HFFc6 (cell line): Measurements from ENCODE around the gene ITGA11. TPM values are rescaled to one million over a fixed set of nuclear protein-coding genes. Genes with fewer than 3 reads are reported as not detected.

Experiments
- DNase-seq: peaks from one replicate; pipeline ENCODE4 v3.0.0-alpha.2; 2018
- H3K27ac Mint-ChIP-seq: 2 replicates; pipeline ENCODE4 v1.8.0; 2020; ENCODE audit warnings: mild to moderate bottlenecking, mixed read lengths
- H3K27me3 Mint-ChIP-seq: 2 replicates; pipeline ENCODE4 v1.8.0; 2021; ENCODE audit warnings: mild to moderate bottlenecking, moderate library complexity, mixed read lengths; ENCODE audit not compliant: insufficient read depth
- H3K36me3 Mint-ChIP-seq: 2 replicates; pipeline ENCODE4 v1.8.0; 2021; ENCODE audit warnings: low read depth, mixed read lengths
- H3K4me1 Mint-ChIP-seq: 2 replicates; pipeline ENCODE4 v1.8.0; 2020; ENCODE audit warnings: low read depth, mixed read lengths
- H3K4me3 Mint-ChIP-seq: 2 replicates; pipeline ENCODE4 v1.8.0; 2020; ENCODE audit warnings: mild to moderate bottlenecking, moderate library complexity, mixed read lengths
- H3K9me3 Mint-ChIP-seq: 2 replicates; pipeline ENCODE4 v1.8.0; 2020; ENCODE audit warnings: mild to moderate bottlenecking, mixed read lengths
- total RNA-seq, 6 experiments: library from RNA; stranded (reverse); fragmentation: NEBNext Ultra II Directional; extraction: Animal tissue kit (Norgen Biotek cat#: 25700); gene quantifications; 2 replicates in 1 of 6; 3 replicates in 5 of 6; pipeline ENCODE4 v1.2.3, GENCODE V29; 2021
- TF ChIP-seq, protein P1 (sequence below): fragments of 200-600 bp; sonication (generic); IDR thresholded peaks from 2 replicates; pipeline ENCODE4 v1.5.0; 2021; ENCODE audit warnings: antibody characterized with exemption, mild to moderate bottlenecking

ITGA11 gene
- total RNA-seq, 6 experiments from 2014 or later: 1.2 to 2.1 (median 1.4) TPM

DNA sequence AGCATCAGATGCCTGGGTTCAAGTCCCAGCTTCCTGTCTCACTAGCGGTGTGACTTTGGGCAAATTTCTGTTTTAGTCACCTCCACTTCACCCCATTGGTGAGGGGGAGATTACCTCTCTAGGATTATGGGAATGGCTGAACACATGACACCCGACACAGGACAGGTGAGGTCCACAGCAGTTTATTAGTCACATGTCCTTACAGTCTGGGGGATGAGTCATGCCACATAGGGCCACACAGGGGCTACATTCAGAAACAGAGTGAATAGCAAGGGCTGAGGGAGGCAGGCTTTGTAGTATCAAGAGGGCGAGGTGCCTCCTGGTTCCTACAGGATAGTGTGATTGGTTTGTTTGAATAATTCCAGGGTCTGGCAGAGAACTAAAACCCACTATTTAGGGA, 15.2 kb upstream of the ITGA11 start:
- peaks cover 9% of the 10 kb centered on the region for H3K4me1 Mint-ChIP-seq
- DNase-seq: no peak
- no peak overlapping the region for H3K4me3 Mint-ChIP-seq
- peaks cover 53% of the 10 kb centered on the region for H3K27me3 Mint-ChIP-seq
- no peaks in the 10 kb centered on the region for H3K9me3 Mint-ChIP-seq
- TF ChIP-seq, protein P1, sequence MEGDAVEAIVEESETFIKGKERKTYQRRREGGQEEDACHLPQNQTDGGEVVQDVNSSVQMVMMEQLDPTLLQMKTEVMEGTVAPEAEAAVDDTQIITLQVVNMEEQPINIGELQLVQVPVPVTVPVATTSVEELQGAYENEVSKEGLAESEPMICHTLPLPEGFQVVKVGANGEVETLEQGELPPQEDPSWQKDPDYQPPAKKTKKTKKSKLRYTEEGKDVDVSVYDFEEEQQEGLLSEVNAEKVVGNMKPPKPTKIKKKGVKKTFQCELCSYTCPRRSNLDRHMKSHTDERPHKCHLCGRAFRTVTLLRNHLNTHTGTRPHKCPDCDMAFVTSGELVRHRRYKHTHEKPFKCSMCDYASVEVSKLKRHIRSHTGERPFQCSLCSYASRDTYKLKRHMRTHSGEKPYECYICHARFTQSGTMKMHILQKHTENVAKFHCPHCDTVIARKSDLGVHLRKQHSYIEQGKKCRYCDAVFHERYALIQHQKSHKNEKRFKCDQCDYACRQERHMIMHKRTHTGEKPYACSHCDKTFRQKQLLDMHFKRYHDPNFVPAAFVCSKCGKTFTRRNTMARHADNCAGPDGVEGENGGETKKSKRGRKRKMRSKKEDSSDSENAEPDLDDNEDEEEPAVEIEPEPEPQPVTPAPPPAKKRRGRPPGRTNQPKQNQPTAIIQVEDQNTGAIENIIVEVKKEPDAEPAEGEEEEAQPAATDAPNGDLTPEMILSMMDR: no peak
- H3K27ac Mint-ChIP-seq: no peak overlapping the region
- H3K36me3 Mint-ChIP-seq: no peaks in the 10 kb centered on the region

DNA sequence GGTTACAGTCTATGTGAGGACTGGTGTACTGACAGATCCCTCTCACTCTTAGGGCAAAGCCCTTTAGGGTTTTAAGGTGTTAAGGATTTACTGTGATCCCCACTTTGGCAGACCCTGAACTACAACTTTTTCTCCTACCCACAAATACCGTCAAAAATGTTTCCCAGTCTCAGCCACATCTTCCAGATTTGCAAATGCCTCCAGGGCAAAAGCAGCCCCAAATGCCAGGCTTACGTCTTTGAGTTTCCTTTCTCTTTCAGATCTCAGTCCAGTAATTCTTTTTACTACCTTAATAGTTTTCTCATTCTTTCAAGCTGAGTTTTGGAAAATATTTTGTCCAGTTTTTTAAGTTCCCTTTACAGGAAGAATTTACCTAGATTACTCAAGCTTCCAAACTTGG, 13.4 kb upstream of the ITGA11 start:
- no peaks in the 10 kb centered on the region for H3K9me3 Mint-ChIP-seq
- TF ChIP-seq, protein P1: no peak

DNA sequence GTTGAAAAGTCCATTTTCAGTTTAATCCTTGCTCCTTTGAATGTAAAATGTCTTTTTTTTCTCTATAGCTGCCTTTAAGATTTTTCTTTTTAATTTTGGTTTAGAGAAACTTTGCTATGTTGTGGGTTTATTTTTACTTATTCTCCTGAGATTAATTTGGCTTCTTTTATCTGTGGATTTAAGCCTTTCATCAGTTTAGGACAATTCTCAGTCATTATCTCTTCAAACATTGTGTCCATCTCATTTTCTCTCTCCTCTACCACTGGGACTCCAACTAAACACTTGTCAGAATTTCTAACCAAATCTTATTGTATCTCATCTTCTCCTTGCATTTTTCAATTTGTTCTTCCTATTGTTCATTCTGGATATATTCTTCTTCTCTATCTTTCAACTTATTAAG, 12.4 kb upstream of the ITGA11 start:
- H3K4me1 Mint-ChIP-seq: peaks cover 22% of the 10 kb centered on the region
- no peak for DNase-seq
- peaks cover 43% of the 10 kb centered on the region for H3K27me3 Mint-ChIP-seq
- no peaks in the 10 kb centered on the region for H3K36me3 Mint-ChIP-seq
- TF ChIP-seq, protein P1: no peak
- no peaks in the 10 kb centered on the region for H3K9me3 Mint-ChIP-seq
- H3K4me3 Mint-ChIP-seq: no peak overlapping the region
- H3K27ac Mint-ChIP-seq: no peak overlapping the region

More for the DNA sequence above, 13.4 kb upstream of the ITGA11 start:
- no peak overlapping the region for H3K27ac Mint-ChIP-seq
- H3K4me1 Mint-ChIP-seq: peaks cover 22% of the 10 kb centered on the region
- H3K36me3 Mint-ChIP-seq: no peaks in the 10 kb centered on the region
- no peak for DNase-seq
- peaks cover 48% of the 10 kb centered on the region for H3K27me3 Mint-ChIP-seq
- no peak overlapping the region for H3K4me3 Mint-ChIP-seq

DNA sequence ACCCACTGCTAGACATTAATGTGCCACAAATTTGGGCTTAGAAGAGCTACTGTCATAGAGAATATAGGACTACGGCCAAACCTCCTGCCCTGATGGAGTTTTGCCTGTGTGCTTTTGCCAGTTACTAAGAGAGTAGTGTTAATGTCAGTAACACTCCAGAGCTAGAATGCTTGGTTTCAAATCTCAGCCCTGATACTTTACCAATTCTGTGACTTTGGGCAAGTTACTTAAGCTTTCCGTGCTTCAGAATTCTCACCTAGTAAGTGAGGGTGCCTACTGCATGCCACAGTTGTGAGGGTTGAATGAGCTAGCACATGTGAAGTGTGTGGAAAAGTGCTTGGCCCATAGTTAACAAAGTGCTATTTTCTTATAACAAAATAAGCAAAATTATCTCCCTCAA, 10.9 kb upstream of the ITGA11 start:
- Mint-ChIP-seq H3K9me3 (no peaks in the 10 kb centered on the region), H3K27me3 (peaks cover 43% of the 10 kb centered on the region), H3K4me1 (peaks cover 22% of the 10 kb centered on the region), H3K4me3 (no peak overlapping the region), H3K27ac (no peak overlapping the region), H3K36me3 (no peaks in the 10 kb centered on the region)
- no peak for DNase-seq
- TF ChIP-seq, protein P1: no peak

DNA sequence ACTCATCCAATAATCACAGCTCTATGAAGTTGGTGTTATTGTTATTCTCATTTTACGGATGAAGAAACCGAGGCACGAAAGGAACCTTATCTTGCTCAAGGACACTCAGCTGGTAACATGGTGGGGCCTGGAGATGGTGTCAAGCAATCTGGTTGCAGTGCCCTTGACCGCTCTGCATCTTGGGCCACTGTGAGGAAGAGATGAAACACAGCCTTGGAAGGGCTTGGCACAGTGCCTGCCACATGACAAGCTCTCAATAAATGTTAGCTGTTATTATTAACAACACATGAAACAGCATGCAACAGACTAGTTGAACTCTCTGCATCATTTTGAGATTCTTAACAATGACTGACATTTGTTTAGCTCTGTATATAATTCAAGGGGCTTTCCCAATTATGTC, 10.1 kb upstream of the ITGA11 start:
- DNase-seq: no peak
- H3K27me3 Mint-ChIP-seq: peaks cover 46% of the 10 kb centered on the region
- peaks cover 22% of the 10 kb centered on the region for H3K4me1 Mint-ChIP-seq

More for the DNA sequence above, 10.1 kb upstream of the ITGA11 start:
- H3K36me3 Mint-ChIP-seq: no peaks in the 10 kb centered on the region
- H3K4me3 Mint-ChIP-seq: no peak overlapping the region
- H3K27ac Mint-ChIP-seq: no peak overlapping the region
- no peaks in the 10 kb centered on the region for H3K9me3 Mint-ChIP-seq
- TF ChIP-seq, protein P1: no peak
